ENCODE measurements around the gene C10orf95. TPM values are rescaled to one million over a fixed set of nuclear protein-coding genes. Genes with fewer than 3 reads are reported as not detected.

The C10orf95 gene
- total and polyA plus RNA-seq, 10 of the 15 experiments (the other 5 are each of a cell fraction or from before 2014, with no cell fraction given), result 0.06 to 1.1 (median 0.31) TPM

DNA sequence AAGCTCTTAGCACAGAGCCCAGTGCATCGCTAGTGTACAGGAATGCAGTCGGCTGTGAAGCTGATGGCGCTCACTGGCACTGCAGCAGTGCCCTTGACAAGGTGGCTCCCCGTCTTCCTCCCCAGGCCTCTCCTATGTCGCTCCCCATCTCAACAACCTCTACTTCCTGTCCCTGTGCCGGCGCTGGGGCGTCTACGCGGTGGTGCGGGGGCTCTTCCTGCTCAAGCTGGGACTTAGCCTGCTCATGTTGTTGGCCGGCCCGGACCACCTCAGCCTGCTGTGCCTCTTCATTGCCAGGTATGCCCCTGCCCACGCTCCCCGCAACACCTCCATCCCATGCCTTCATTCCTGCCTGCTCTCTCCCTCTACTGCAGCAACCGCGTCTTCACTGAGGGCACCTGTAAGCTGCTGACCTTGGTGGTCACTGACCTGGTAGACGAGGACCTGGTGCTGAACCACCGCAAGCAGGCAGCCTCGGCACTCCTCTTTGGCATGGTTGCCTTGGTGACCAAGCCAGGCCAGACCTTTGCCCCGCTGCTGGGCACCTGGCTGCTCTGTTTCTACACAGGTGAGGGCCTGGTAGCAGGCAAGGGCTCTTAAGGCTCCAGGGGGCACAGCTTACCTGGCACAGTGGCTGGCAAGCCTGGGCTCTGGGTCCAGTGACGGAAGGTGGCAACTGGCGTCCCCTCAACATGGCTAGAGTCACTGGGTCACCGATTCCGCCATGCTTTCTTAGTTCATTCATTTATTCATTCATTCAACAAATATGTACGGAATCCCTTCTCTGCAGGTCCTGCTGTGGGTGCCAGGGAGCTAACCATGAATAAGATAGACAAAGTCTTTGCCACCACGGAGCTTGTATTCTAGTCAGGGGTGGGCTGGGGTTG, 22.3 kb upstream of the C10orf95 start:
- in situ Hi-C loops (cut with MboI), result no loop called here
- ChIA-PET SMC1A (ENCODE audit: uncharacterized antibody, unreplicated experiment) (interaction anchor here (0.7 to 1.2 kb wide), 2 partner anchors 10 to 16 kb away, joined by 3 to 4 read pairs; no protein-coding TSS in a partner anchor), RAD21 (ENCODE audit: unreplicated experiment) (interaction anchor here (0.6 to 1.1 kb wide), 2 partner anchors 66 to 127 kb away, joined by 3 to 4 read pairs; no protein-coding TSS in a partner anchor), POLR2A (interaction anchor here (0.6 to 1.3 kb wide), 3 partner anchors 14 to 170 kb away, joined by 3 read pairs; partner anchors contain the start of gene C10orf95), CTCF (interaction anchor here (0.6 to 1.1 kb wide), 6 partner anchors 30 to 244 kb away, joined by 3 to 4 read pairs (median 3); partner anchors contain the start of gene SUFU)
- H3K79me2 ChIP-seq (ENCODE audit: control insufficient read depth, insufficient read depth, low read length), result no peaks in the 10 kb centered on the region
- H3K9ac ChIP-seq (ENCODE audit: control insufficient read depth, insufficient read depth, low read length), result no peak overlapping the region
- H3K4me1 ChIP-seq (ENCODE audit: control insufficient read depth, insufficient read depth, low read length), result no peaks in the 10 kb centered on the region
- H3K4me3 ChIP-seq, result no peak overlapping the region
- TF ChIP-seq ZNF24 (IDR thresholded peaks at IDR 0.05) (no peak), ZZZ3 (IDR thresholded peaks at IDR 0.05; ENCODE audit: control insufficient read depth, insufficient read length, low read depth) (no peak), BCL11A (IDR thresholded peaks at IDR 0.05; ENCODE audit: low read depth, low read length) (no peak), TAF1 (IDR thresholded peaks at IDR 0.05; ENCODE audit: borderline replicate concordance, low read depth, low read length) (no peak), RBBP5 (conservative IDR thresholded peaks at IDR 0.05) (no peak), CBX3 (IDR thresholded peaks at IDR 0.05; ENCODE audit: borderline replicate concordance, low read depth) (no peak), TCF3 (IDR thresholded peaks at IDR 0.05; ENCODE audit: borderline replicate concordance, insufficient read depth, low read depth, low read length) (no peak), POU2F2 (IDR thresholded peaks at IDR 0.05; ENCODE audit: borderline replicate concordance, low read depth, low read length) (no peak)
- intact Hi-C loops (cut with micrococcal nuclease; ENCODE audit: unreplicated experiment), result no loop called here
- no peaks in the 10 kb centered on the region for H3K9me3 ChIP-seq (replicated peaks; ENCODE audit: control insufficient read depth, insufficient read depth, low read length)
- no peaks in the 10 kb centered on the region for H3K27me3 ChIP-seq (replicated peaks in 1 of 2; ENCODE audit: control insufficient read depth in 2 of 2, insufficient read depth in 2 of 2, low read length in 1 of 2)
- no peak overlapping the region for H3K27ac ChIP-seq (ENCODE audit: control insufficient read depth, insufficient read depth)
- BruUV-seq (replicated peaks), result no TSS peak
- ATAC-seq, result no peak
- no peak overlapping the region for H3K4me2 ChIP-seq (ENCODE audit: control insufficient read depth, insufficient read depth)
- FAIRE-seq, result no peak
- peaks cover 0 to 9% of the 10 kb centered on the region in 2 experiments for H3K36me3 ChIP-seq (ENCODE audit: control insufficient read depth in 2 of 2, insufficient read depth in 2 of 2, low read length in 1 of 2)
- no peaks in the 10 kb centered on the region for H4K20me1 ChIP-seq (ENCODE audit: control insufficient read depth, insufficient read depth)
- WGBS (ENCODE audit: insufficient coverage, insufficient replicate concordance, low lambda C conversion rate, missing lambda C conversion rate), result 87% methylated on average over 27 of the region's 27 CpGs
- H2AFZ ChIP-seq (ENCODE audit: control insufficient read depth, low read depth, low read length), result no peak overlapping the region
- DNase-seq (ENCODE audit: low read depth, low spot score), result no peak
